GM12891 (cell line): ENCODE measurements around the gene CPAMD8.

Experiments
- PAX5 ChIP-seq: IDR thresholded peaks from 2 replicates; pipeline ENCODE4 v1.6.1; 2011; ENCODE audit warnings: low read length, moderate library complexity, mild to moderate bottlenecking; ENCODE audit not compliant: insufficient read depth, severe bottlenecking
- POLR2A ChIP-seq: IDR thresholded peaks from 2 replicates; pipeline ENCODE4 v1.6.1; 2011; ENCODE audit warnings: low read depth, low read length, control low read depth
- POLR2AphosphoS5 ChIP-seq: IDR thresholded peaks from 2 replicates; pipeline ENCODE4 v1.6.1; 2011; ENCODE audit warnings: low read depth, low read length, control low read depth
- POU2F2 ChIP-seq: IDR thresholded peaks from 2 replicates; pipeline ENCODE4 v1.6.1; 2011; ENCODE audit warnings: low read depth, mild to moderate bottlenecking, control low read depth, low read length, moderate library complexity
- SPI1 ChIP-seq: IDR thresholded peaks from 2 replicates; pipeline ENCODE4 v1.6.1; 2011; ENCODE audit warnings: low read depth, low read length, control low read depth
- TAF1 ChIP-seq: IDR thresholded peaks from 2 replicates; pipeline ENCODE4 v1.6.1; 2011; ENCODE audit warnings: low read depth, low read length, control low read depth

DNA sequence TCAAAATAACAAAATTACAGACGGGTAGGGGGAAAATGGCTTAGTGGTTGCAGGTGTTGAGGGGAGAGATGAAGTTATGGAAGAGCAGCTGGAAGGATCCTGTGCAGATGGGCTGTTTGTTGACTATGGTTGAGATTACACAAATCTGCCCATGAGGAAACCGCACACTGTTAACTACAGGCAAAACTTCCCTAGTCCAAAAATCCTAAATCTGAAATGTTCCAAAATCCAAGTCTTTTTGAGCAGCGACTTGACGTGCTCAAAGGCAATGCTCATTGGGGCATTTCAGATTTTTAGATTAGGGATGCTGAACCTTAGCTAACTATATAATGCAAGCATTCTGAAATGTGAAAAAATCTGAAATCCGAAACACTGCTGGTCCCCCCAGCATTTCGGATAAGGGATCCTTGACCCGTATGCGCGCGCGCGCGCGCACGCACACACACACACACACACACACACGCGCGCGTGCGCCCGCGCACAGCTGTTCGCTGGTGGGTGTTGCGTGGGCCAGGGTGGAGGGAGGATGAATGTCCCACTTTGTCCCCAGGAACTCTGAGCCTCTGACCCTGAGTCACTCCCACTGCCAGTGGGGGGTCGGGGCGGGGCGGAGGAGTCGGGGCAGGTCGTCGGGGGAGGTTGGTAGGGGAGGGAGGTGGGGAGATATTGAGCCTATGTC lies 131.0 kb downstream of the CPAMD8 start:
- TF ChIP-seq POLR2AphosphoS5, result no peak
- no peak for TF ChIP-seq POLR2A
- TF ChIP-seq SPI1, result no peak
- no peak for TF ChIP-seq TAF1
- no peak for TF ChIP-seq PAX5
- no peak for TF ChIP-seq POU2F2
